Prostate gland (tissue), 2 donors: Measurements from ENCODE around the gene PCDHGA4. TPM values are rescaled to one million over a fixed set of nuclear protein-coding genes. Genes with fewer than 3 reads are reported as not detected.

Experiments used
- DNase-seq: peaks from one replicate; pipeline ENCODE4 v3.0.0-alpha.2; 2019; ENCODE audit warnings: low spot score
- H3K27ac ChIP-seq, 2 donors: fragments of 200-600 bp; sonication (generic); 2 replicates each; pipeline ENCODE4 v1.5.1; 2017 to 2019
- H3K27me3 ChIP-seq: fragments of 200-600 bp; sonication (generic); replicated peaks from 2 replicates; pipeline ENCODE4 v1.5.1; 2019; ENCODE audit not compliant: insufficient read depth
- H3K36me3 ChIP-seq, 2 donors: fragments of 200-600 bp; sonication (generic); 1 replicate in 1 of 2; 2 replicates in 1 of 2; pipeline versions ENCODE4 v1.5.1 to v1.8.1; 2017 to 2019
- H3K4me1 ChIP-seq: fragments of 200-600 bp; sonication (generic); replicated peaks from 2 replicates; pipeline ENCODE4 v1.5.1; 2019
- H3K4me3 ChIP-seq, 2 donors: fragments of 200-600 bp; sonication (generic); 2 replicates each; pipeline ENCODE4 v1.5.1; 2017 to 2019
- H3K9me3 ChIP-seq: fragments of 200-600 bp; sonication (generic); 2 replicates; pipeline ENCODE4 v1.5.1; 2017
- CTCF ChIP-seq, 4 experiments: fragments of 200-600 bp in 2 of 4; fragments of 450-650 bp in 2 of 4; sonication (generic) in 2 of 4; IDR thresholded peaks; 1 replicate in 3 of 4; 2 replicates in 1 of 4; pipeline ENCODE4 v1.5.1; 2016 to 2019; ENCODE audit warnings: antibody characterized with exemption in 4 of 4, mild to moderate bottlenecking in 2 of 4, moderate library complexity in 2 of 4
- POLR2A ChIP-seq: fragments of 450-650 bp; IDR thresholded peaks from one replicate; pipeline ENCODE4 v1.6.1; 2016; ENCODE audit warnings: antibody characterized with exemption, mild to moderate bottlenecking
- POLR2AphosphoS5 ChIP-seq: sonication (generic); formaldehyde crosslinking; IDR thresholded peaks from one replicate; pipeline ENCODE4 v1.6.1; 2017; ENCODE audit warnings: antibody characterized with exemption
- WGBS: methylation state at CpG from one replicate; pipeline ENCODE4 v1.1.5; 2018; 5-methylcytosine and 5-hydroxymethylcytosine counted together
- intact Hi-C: fragments of 100-400 bp; cut with DNase I; formaldehyde crosslinking; loops from one replicate; pipeline ENCODE4 v1.14.2; 2022
- total RNA-seq, 2 donors: library from RNA; depleted of rRNA; stranded (reverse); fragments of >200 nt; gene quantifications; one replicate each; pipeline ENCODE4 v1.1.0, GENCODE V29; 2016

The PCDHGA4 gene
- total RNA-seq, 2 donors from 2014 or later, result 2.5 to 10.5 TPM

GRCh38 chr5:141402553-141403243 lies 47.9 kb downstream of the PCDHGA4 start, which contains the start of gene PCDHGA9:
PCDHGA9 (plus strand) TSS chr5:141402778; CDS start chr5:141402953, 175 bp downstream.
- no peaks in the 10 kb centered on the region for H3K27me3 ChIP-seq
- no peak for DNase-seq
- no peaks in the 10 kb centered on the region for H3K36me3 ChIP-seq
- peak within 1 kb of the TSS in 1 of 2 donors; percentile 8 for H3K4me3 ChIP-seq
- TF ChIP-seq CTCF (IDR thresholded peaks at IDR 0.05), result peak in 2 of 4 experiments; percentile 28 to 37
- no peak for TF ChIP-seq POLR2A
- H3K9me3 ChIP-seq, result peaks cover 10% of the 10 kb centered on the region
- no peak within 1 kb of the TSS for H3K27ac ChIP-seq
- H3K4me1 ChIP-seq, result no peaks in the 10 kb centered on the region
- intact Hi-C loops, result no loop called here
- 14% methylated on average over 27 of the region's 27 CpGs for WGBS

- Histone ChIP-seq H3K4me1 (no peaks in the 10 kb centered on the region), H3K4me3 (no peak overlapping the region), H3K36me3 (no peaks in the 10 kb centered on the region), H3K27me3 (no peaks in the 10 kb centered on the region), H3K27ac (no peak overlapping the region), H3K9me3 (peaks cover 10% of the 10 kb centered on the region)
- DNase-seq, result no peak
- 22% methylated on average over 22 of the region's 22 CpGs for WGBS
- TF ChIP-seq POLR2A (no peak), POLR2AphosphoS5 (no peak), CTCF (IDR thresholded peaks at IDR 0.05) (no peak)
- intact Hi-C loops, result no loop called here
These were observed 48.6 kb downstream of the PCDHGA4 start for GRCh38 chr5:141403387-141403786.

Other genes with a start within 250 kb of the PCDHGA4 start
- 1 to 10 TPM; 1.4 to 1.7 TPM for gene PCDHB4, start 233.2 kb upstream of the PCDHGA4 start, total RNA-seq
- gene PCDHB5, start 219.8 kb upstream of the PCDHGA4 start, total RNA-seq, result 10 to 100 TPM in 1 of 2 donors, 1 to 10 TPM in 1; 5.3 to 11.3 TPM
- 1 to 10 TPM in 1 of 2 donors, under 1 TPM in 1; 0.87 to 2.6 TPM for gene PCDHB6, start 205.0 kb upstream of the PCDHGA4 start, total RNA-seq
- 1 to 10 TPM; 1.2 to 1.9 TPM for gene PCDHB7, start 182.4 kb upstream of the PCDHGA4 start, total RNA-seq
- 1 to 10 TPM in 1 of 2 donors, under 1 TPM in 1; 0.23 to 2.6 TPM for gene PCDHB8, start 177.2 kb upstream of the PCDHGA4 start, total RNA-seq
- gene PCDHB16, start 172.6 kb upstream of the PCDHGA4 start, total RNA-seq, result 1 to 10 TPM in 1 of 2 donors, under 1 TPM in 1; 0.18 to 4.4 TPM
- gene PCDHB9, start 167.9 kb upstream of the PCDHGA4 start, total RNA-seq, result 1 to 10 TPM; 1.0 to 4.2 TPM
- 1 to 10 TPM in 1 of 2 donors, under 1 TPM in 1; 0.96 to 3.5 TPM for gene PCDHB10, start 162.7 kb upstream of the PCDHGA4 start, total RNA-seq
- 1 to 10 TPM in 1 of 2 donors, under 1 TPM in 1; 0.41 to 2.6 TPM for gene PCDHB11, start 155.4 kb upstream of the PCDHGA4 start, total RNA-seq
- gene PCDHB12, start 146.3 kb upstream of the PCDHGA4 start, total RNA-seq, result 1 to 10 TPM in 1 of 2 donors, under 1 TPM in 1; 0.32 to 4.3 TPM
- gene PCDHB13, start 141.1 kb upstream of the PCDHGA4 start, total RNA-seq, result 1 to 10 TPM; 4.0 to 6.5 TPM
- gene PCDHB14, start 131.7 kb upstream of the PCDHGA4 start, total RNA-seq, result 1 to 10 TPM; 4.6 to 6.7 TPM
- 10 to 100 TPM in 1 of 2 donors, under 1 TPM in 1; 0.82 to 12.4 TPM for gene PCDHB15, start 109.6 kb upstream of the PCDHGA4 start, total RNA-seq
- 1 to 10 TPM in 1 of 2 donors, under 1 TPM in 1; 0.23 to 4.4 TPM for gene SLC25A2, start 51.0 kb upstream of the PCDHGA4 start, total RNA-seq
- gene TAF7, start 34.2 kb upstream of the PCDHGA4 start, total RNA-seq, result 10 to 100 TPM; 59.3 to 85.9 TPM
- 1 to 10 TPM in 1 of 2 donors, under 1 TPM in 1; 0.64 to 4.8 TPM for gene PCDHGA1, start 24.5 kb upstream of the PCDHGA4 start, total RNA-seq
- 10 to 100 TPM in 1 of 2 donors, 1 to 10 TPM in 1; 2.4 to 19.7 TPM for gene PCDHGA2, start 16.3 kb upstream of the PCDHGA4 start, total RNA-seq
- gene PCDHGA3, start 11.2 kb upstream of the PCDHGA4 start, total RNA-seq, result 10 to 100 TPM in 1 of 2 donors, 1 to 10 TPM in 1; 1.3 to 18.2 TPM
- gene PCDHGB1, start 4.9 kb upstream of the PCDHGA4 start, total RNA-seq, result 1 to 10 TPM; 3.9 to 6.5 TPM
- 10 to 100 TPM in 1 of 2 donors, 1 to 10 TPM in 1; 5.3 to 10.5 TPM for gene PCDHGB2, start 5.0 kb downstream of the PCDHGA4 start, total RNA-seq
- gene PCDHGA5, start 9.1 kb downstream of the PCDHGA4 start, total RNA-seq, result 1 to 10 TPM; 4.1 to 4.8 TPM
- gene PCDHGB3, start 15.2 kb downstream of the PCDHGA4 start, total RNA-seq, result 1 to 10 TPM; 3.1 to 7.7 TPM
- 1 to 10 TPM; 2.0 to 8.4 TPM for gene PCDHGA6, start 18.9 kb downstream of the PCDHGA4 start, total RNA-seq
- gene PCDHGA7, start 27.7 kb downstream of the PCDHGA4 start, total RNA-seq, result 1 to 10 TPM; 4.1 to 8.2 TPM
- 1 to 10 TPM; 6.7 to 9.9 TPM for gene PCDHGB4, start 32.7 kb downstream of the PCDHGA4 start, total RNA-seq
- 1 to 10 TPM; 1.1 to 4.2 TPM for gene PCDHGA8, start 37.6 kb downstream of the PCDHGA4 start, total RNA-seq
- 10 to 100 TPM in 1 of 2 donors, 1 to 10 TPM in 1; 7.9 to 24.5 TPM for gene PCDHGB5, start 42.9 kb downstream of the PCDHGA4 start, total RNA-seq
- gene PCDHGA9, start 47.8 kb downstream of the PCDHGA4 start, total RNA-seq, result 1 to 10 TPM; 3.9 to 7.7 TPM
- gene PCDHGB6, start 53.0 kb downstream of the PCDHGA4 start, total RNA-seq, result 10 to 100 TPM in 1 of 2 donors, 1 to 10 TPM in 1; 5.2 to 11.0 TPM
- gene PCDHGA10, start 58.0 kb downstream of the PCDHGA4 start, total RNA-seq, result 10 to 100 TPM in 1 of 2 donors, 1 to 10 TPM in 1; 6.7 to 11.1 TPM
- 10 to 100 TPM in 1 of 2 donors, 1 to 10 TPM in 1; 7.0 to 14.6 TPM for gene PCDHGB7, start 62.7 kb downstream of the PCDHGA4 start, total RNA-seq
- 1 to 10 TPM; 2.9 to 3.4 TPM for gene PCDHGA11, start 66.0 kb downstream of the PCDHGA4 start, total RNA-seq
- gene PCDHGA12, start 75.5 kb downstream of the PCDHGA4 start, total RNA-seq, result 1 to 10 TPM; 3.8 to 6.8 TPM
- 10 to 100 TPM; 27.6 to 55.3 TPM for gene PCDHGC3, start 120.9 kb downstream of the PCDHGA4 start, total RNA-seq
- 1 to 10 TPM; 3.8 to 4.1 TPM for gene PCDHGC4, start 130.0 kb downstream of the PCDHGA4 start, total RNA-seq
- gene PCDHGC5, start 134.1 kb downstream of the PCDHGA4 start, total RNA-seq, result 1 to 10 TPM in 1 of 2 donors, under 1 TPM in 1; 0.96 to 2.7 TPM